Thymus (tissue), 11 donors: ENCODE measurements around the gene RTN4R. TPM values are rescaled to one million over a fixed set of nuclear protein-coding genes. Genes with fewer than 3 reads are reported as not detected.

Experiments
- DNase-seq, 9 donors: peaks; one replicate each; pipeline ENCODE4 v3.0.0-alpha.2; 2013; ENCODE audit warnings: low spot score in 9 of 9, low read depth in 6 of 9, missing footprints in 1 of 9
- H3K27ac ChIP-seq, 2 donors: one replicate each; pipeline ENCODE4 v1.5.1; 2013; ENCODE audit warnings: control low read depth in 1 of 2, low read depth in 1 of 2, low read length in 1 of 2, mild to moderate bottlenecking in 1 of 2, moderate library complexity in 1 of 2
- H3K27me3 ChIP-seq, 2 donors: one replicate each; pipeline ENCODE4 v1.5.1; 2013; ENCODE audit warnings: low read length in 1 of 2; ENCODE audit not compliant: control insufficient read depth in 2 of 2, insufficient read depth in 1 of 2
- H3K36me3 ChIP-seq, 2 donors: one replicate each; pipeline ENCODE4 v1.5.1; 2013; ENCODE audit warnings: low read length in 1 of 2, mild to moderate bottlenecking in 1 of 2, moderate library complexity in 1 of 2; ENCODE audit not compliant: control insufficient read depth in 2 of 2, insufficient read depth in 2 of 2
- H3K4me1 ChIP-seq, 2 donors: one replicate each; pipeline ENCODE4 v1.5.1; 2013; ENCODE audit warnings: low read length in 2 of 2; ENCODE audit not compliant: control insufficient read depth in 2 of 2, insufficient read depth in 2 of 2
- H3K4me3 ChIP-seq, 2 donors: one replicate each; pipeline ENCODE4 v1.5.1; 2013; ENCODE audit warnings: low read length in 2 of 2, control low read depth in 1 of 2, mild to moderate bottlenecking in 1 of 2
- H3K9me3 ChIP-seq, 2 donors: one replicate each; pipeline ENCODE4 v1.5.1; 2013; ENCODE audit warnings: low read length in 1 of 2, mild to moderate bottlenecking in 1 of 2; ENCODE audit not compliant: control insufficient read depth in 2 of 2, insufficient read depth in 1 of 2
- WGBS: extraction: QIAGEN DNeasy Blood & Tissue Kit; methylation state at CpG from one replicate; pipeline ENCODE4 v1.1.7; 2013; 5-methylcytosine and 5-hydroxymethylcytosine counted together
- polyA plus RNA-seq: library from polyadenylated mRNA; stranded (reverse); fragments of 200-250 nt; gene quantifications from one replicate; pipeline ENCODE4 v1.2.3, GENCODE V29; 2013
- total RNA-seq: library from RNA; stranded (reverse); fragments of 120-200 nt; gene quantifications from one replicate; pipeline ENCODE4 v1.2.4, GENCODE V29; 2013
- donor health status: healthy.

Gene RTN4R
- total and polyA plus RNA-seq, 2 donors, result 1.5 to 3.2 TPM

- peak in 1 of 9 donors; percentile 39 for DNase-seq
- H3K9me3 ChIP-seq, result no peaks in the 10 kb centered on the region
- H3K4me3 ChIP-seq, result no peak overlapping the region
- H3K36me3 ChIP-seq, result peaks cover 0 to 7% of the 10 kb centered on the region in 2 donors
- 89% methylated on average over 19 of the region's 19 CpGs for whole genome bisulfite sequencing
- H3K4me1 ChIP-seq, result peaks cover 40 to 69% of the 10 kb centered on the region in 2 donors
- H3K27me3 ChIP-seq, result no peaks in the 10 kb centered on the region
- H3K27ac ChIP-seq, result peak overlapping the region in 1 of 2 donors; percentile 96
These were observed 21.6 kb downstream of the RTN4R start for GRCh38 chr22:20246368-20247009.

GRCh38 chr22:20245577-20246367 lies 22.3 kb downstream of the RTN4R start:
- H3K27ac ChIP-seq, result peak overlapping the region; percentile 95 to 96
- peaks cover 40 to 76% of the 10 kb centered on the region in 2 donors for H3K4me1 ChIP-seq
- peaks cover 0 to 8% of the 10 kb centered on the region in 2 donors for H3K36me3 ChIP-seq
- H3K27me3 ChIP-seq, result no peaks in the 10 kb centered on the region
- H3K4me3 ChIP-seq, result no peak overlapping the region
- DNase-seq, result peak in 1 of 9 donors; percentile 31
- WGBS, result 88% methylated on average over 14 of the region's 14 CpGs
- no peaks in the 10 kb centered on the region for H3K9me3 ChIP-seq

- Histone ChIP-seq H3K4me3 (no peak overlapping the region), H3K9me3 (no peaks in the 10 kb centered on the region), H3K4me1 (peaks cover 48 to 80% of the 10 kb centered on the region in 2 donors), H3K27me3 (no peaks in the 10 kb centered on the region), H3K27ac (peak overlapping the region; percentile 95 to 96), H3K36me3 (peaks cover 0 to 8% of the 10 kb centered on the region in 2 donors)
- 28% methylated on average over 24 of the region's 24 CpGs for WGBS
- DNase-seq, result peak in 7 of 9 donors; percentile 48 to 89 (median 70)
These were observed 23.2 kb downstream of the RTN4R start for GRCh38 chr22:20244691-20245576.

GRCh38 chr22:20244250-20244648 lies 23.9 kb downstream of the RTN4R start:
- no peaks in the 10 kb centered on the region for H3K27me3 ChIP-seq
- H3K9me3 ChIP-seq, result no peaks in the 10 kb centered on the region
- peak overlapping the region; percentile 95 to 96 for H3K27ac ChIP-seq
- 86% methylated on average over 10 of the region's 10 CpGs for WGBS
- DNase-seq, result no peak
- H3K4me3 ChIP-seq, result no peak overlapping the region
- peaks cover 0 to 8% of the 10 kb centered on the region in 2 donors for H3K36me3 ChIP-seq
- peaks cover 53 to 83% of the 10 kb centered on the region in 2 donors for H3K4me1 ChIP-seq

- peak overlapping the region; percentile 95 to 96 for H3K27ac ChIP-seq
- no peaks in the 10 kb centered on the region for H3K27me3 ChIP-seq
- DNase-seq, result peak in 8 of 9 donors; percentile 73 to 95 (median 84)
- peaks cover 57 to 85% of the 10 kb centered on the region in 2 donors for H3K4me1 ChIP-seq
- H3K36me3 ChIP-seq, result peaks cover 0 to 8% of the 10 kb centered on the region in 2 donors
- peak overlapping the region; percentile 32 to 36 for H3K4me3 ChIP-seq
- 35% methylated on average over 16 of the region's 16 CpGs for WGBS
- no peaks in the 10 kb centered on the region for H3K9me3 ChIP-seq
These were observed 24.4 kb downstream of the RTN4R start for GRCh38 chr22:20243537-20244249.

- peak in 1 of 9 donors; percentile 16 for DNase-seq
- Histone ChIP-seq H3K9me3 (no peaks in the 10 kb centered on the region), H3K27ac (peak overlapping the region; percentile 95 to 96), H3K36me3 (peaks cover 0 to 8% of the 10 kb centered on the region in 2 donors), H3K4me3 (peak overlapping the region; percentile 32 to 36), H3K4me1 (peaks cover 57 to 90% of the 10 kb centered on the region in 2 donors), H3K27me3 (no peaks in the 10 kb centered on the region)
- WGBS, result 65% methylated on average over 6 of the region's 6 CpGs
These were observed 25.0 kb downstream of the RTN4R start for GRCh38 chr22:20243176-20243536.

GRCh38 chr22:20242393-20243175 lies 25.5 kb downstream of the RTN4R start:
- DNase-seq, result peak in 1 of 9 donors; percentile 23
- H3K36me3 ChIP-seq, result peaks cover 0 to 8% of the 10 kb centered on the region in 2 donors
- peaks cover 57 to 96% of the 10 kb centered on the region in 2 donors for H3K4me1 ChIP-seq
- 91% methylated on average over 42 of the region's 42 CpGs for WGBS
- peak overlapping the region in 1 of 2 donors; percentile 32 for H3K4me3 ChIP-seq
- peak overlapping the region; percentile 95 to 96 for H3K27ac ChIP-seq
- no peaks in the 10 kb centered on the region for H3K27me3 ChIP-seq
- no peaks in the 10 kb centered on the region for H3K9me3 ChIP-seq
